H7 (cell line): Measurements from ENCODE around the gene ZNF358. TPM values are rescaled to one million over a fixed set of nuclear protein-coding genes. Genes with fewer than 3 reads are reported as not detected.

ENCODE experiments used
- DNase-seq: peaks from one replicate; pipeline ENCODE4 v3.0.0; 2012
- H3K27me3 ChIP-seq: 2 replicates; pipeline ENCODE4 v1.6.0; 2011; ENCODE audit warnings: mild to moderate bottlenecking, low read length; ENCODE audit not compliant: control insufficient read depth, insufficient read depth
- H3K36me3 ChIP-seq: replicated peaks from 2 replicates; pipeline ENCODE4 v1.5.1; 2011; ENCODE audit warnings: low read length; ENCODE audit not compliant: control insufficient read depth, insufficient read depth
- H3K4me3 ChIP-seq: 2 replicates; pipeline ENCODE4 v1.5.1; 2011; ENCODE audit warnings: low read depth, mild to moderate bottlenecking, control low read depth, low read length, moderate library complexity; ENCODE audit not compliant: insufficient read depth
- total RNA-seq: library from RNA; depleted of rRNA; stranded (reverse); fragments of >200 nt; shearing (Covaris generic); gene quantifications from 2 replicates; pipeline ENCODE4 v1.2.3, GENCODE V29; 2014

ZNF358 gene
- total RNA-seq, 1 experiment from 2014 or later: 52.1 TPM

DNA sequence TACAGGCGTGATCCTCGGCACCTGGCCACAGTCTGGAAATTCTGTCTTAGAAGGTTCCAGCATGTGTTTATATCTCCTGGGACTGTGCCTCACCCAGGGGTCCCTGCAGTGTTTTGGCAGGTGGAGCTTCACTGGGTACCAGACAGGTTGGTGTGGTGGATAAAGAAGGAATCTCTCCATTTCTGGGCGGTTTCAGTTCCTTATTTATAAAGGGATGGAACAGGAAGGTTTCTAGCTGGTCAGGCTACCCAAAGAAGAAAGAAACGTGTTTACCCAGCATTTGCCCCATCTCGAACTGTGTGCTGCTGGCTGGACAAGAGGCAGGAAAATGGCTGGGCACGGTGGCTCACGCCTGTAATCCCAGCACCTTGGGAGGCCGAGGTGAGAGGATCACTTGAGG, 29.4 kb downstream of the ZNF358 start:
- no peak for DNase-seq
- H3K27me3 ChIP-seq: no peaks in the 10 kb centered on the region
- H3K36me3 ChIP-seq: peaks cover 7% of the 10 kb centered on the region
- H3K4me3 ChIP-seq: no peak overlapping the region

DNA sequence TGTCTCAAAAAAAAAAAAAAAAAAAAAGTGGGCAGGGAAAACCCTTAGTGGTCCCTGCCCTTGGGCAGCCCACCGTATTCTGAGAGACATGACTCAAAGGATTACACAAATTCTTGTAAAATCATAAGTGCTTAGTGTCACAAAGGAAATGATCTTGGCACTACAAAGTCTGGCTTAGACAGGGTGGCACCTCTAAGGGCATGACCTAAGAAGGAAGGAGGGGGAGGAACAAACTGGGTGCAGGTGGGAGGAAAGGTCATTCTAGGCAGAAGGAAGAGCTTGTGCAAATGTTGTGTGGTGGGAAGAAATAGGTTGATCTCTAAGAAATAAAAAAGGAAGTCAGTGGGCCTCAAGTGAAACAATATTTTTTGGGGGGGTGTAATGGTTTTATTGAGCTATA, 30.0 kb downstream of the ZNF358 start:
- peaks cover 5% of the 10 kb centered on the region for H3K36me3 ChIP-seq
- H3K27me3 ChIP-seq: no peaks in the 10 kb centered on the region
- H3K4me3 ChIP-seq: no peak overlapping the region
- no peak for DNase-seq

DNA sequence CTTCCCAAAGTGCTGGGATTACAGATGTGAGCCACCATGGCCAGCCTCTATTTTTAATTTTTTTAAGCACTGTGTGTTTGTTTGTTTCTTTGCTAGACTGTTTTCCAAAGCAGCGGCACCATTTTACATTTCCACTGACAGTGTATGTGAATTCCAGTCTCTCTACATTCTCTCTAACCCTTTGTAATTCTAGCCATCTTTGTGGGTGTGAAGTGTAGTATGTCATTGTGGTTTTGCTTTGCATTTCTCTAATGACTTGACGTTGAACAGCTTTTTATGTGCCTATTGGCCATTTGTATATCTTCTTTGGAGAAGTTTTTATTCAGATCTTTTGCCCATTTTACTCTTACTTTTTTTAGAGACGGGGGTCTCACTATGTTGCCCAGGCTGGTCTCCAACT, 31.3 kb downstream of the ZNF358 start:
- Histone ChIP-seq H3K4me3 (no peak overlapping the region), H3K36me3 (peaks cover 1% of the 10 kb centered on the region), H3K27me3 (no peaks in the 10 kb centered on the region)
- DNase-seq: no peak

DNA sequence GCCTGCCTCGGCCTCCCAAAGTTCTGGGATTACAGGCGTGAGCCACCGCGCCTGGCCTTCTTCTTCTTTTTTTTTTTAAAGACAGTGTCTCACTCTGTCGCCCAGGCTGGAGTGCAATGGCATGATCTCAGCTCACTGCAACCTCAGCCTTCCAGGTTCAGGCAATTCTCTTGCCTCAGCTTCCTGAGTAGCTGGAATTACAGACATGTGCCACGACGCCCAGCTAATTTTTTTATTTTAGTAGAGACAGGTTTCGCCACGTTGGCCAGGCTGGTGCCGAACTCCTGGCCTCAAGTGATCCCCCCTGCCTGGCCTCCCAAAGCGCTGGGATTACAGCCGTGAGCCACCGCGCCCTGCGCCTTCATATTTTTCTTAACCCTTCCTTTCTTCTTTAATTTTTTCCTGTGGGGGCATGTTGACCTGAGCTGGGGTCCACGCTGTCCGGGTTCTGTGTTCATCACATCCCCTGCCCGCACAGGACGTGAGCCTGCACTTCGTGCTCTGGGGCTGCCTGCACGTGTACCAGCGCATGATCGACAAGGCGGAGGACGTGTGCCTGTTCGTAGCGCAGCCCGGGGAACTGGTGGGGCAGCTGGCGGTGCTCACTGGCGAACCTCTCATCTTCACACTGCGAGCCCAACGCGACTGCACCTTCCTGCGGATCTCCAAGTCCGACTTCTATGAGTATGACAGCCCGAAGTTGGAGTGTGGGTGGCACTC, 33.7 kb downstream of the ZNF358 start:
- H3K36me3 ChIP-seq: no peaks in the 10 kb centered on the region; the same call in 1 of the 2 replicates
- DNase-seq: peak; percentile 40
- no peak overlapping the region for H3K4me3 ChIP-seq
- H3K27me3 ChIP-seq: no peaks in the 10 kb centered on the region

- DNase-seq: no peak
- H3K27me3 ChIP-seq: no peaks in the 10 kb centered on the region
- no peak overlapping the region for H3K4me3 ChIP-seq
- H3K36me3 ChIP-seq: no peaks in the 10 kb centered on the region; the same call in 1 of the 2 replicates
Measured at GRCh38 chr19:7550169-7550770, 34.4 kb downstream of the ZNF358 start.

DNA sequence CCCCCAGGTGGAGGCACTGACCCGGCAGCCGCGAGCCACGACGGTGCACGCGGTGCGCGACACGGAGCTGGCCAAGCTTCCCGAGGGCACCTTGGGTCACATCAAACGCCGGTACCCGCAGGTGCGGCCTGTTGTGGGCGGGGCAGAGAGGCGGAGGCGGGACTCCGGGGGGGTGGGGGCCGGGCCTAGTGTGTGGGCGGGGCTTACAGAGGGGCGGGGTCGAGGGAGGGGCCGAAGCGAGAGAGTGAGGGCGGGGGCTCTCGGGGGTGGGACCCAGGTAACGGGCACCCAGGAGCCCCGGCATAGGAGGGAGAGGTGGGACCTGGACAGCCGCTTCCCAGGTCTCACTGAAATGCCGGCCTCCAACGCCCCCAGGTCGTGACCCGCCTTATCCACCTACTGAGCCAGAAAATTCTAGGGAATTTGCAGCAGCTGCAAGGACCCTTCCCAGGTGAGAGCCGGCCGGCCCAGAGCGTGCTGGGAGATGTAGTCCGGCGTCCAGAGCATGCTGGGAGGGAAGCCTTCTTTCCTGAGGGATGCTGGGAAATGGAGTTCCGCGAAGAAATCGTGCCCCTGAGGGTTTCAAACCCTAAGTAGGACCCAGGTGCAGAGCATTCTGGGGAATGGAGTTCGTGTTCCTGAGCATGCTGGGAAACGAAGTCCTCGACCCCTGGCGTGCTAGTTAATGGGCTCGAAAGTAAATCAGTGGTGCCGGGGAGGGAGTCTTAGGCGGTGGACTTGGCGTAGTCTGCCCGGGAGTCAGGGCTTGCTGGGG, 35.3 kb downstream of the ZNF358 start:
- H3K27me3 ChIP-seq: no peaks in the 10 kb centered on the region; the same call in 1 of the 2 replicates
- peak; percentile 100 for DNase-seq
- no peaks in the 10 kb centered on the region; the same call in none of the 2 replicates for H3K36me3 ChIP-seq
- H3K4me3 ChIP-seq: peak overlapping the region; percentile 37

GRCh38 chr19:7552781-7553180, 36.9 kb downstream of the ZNF358 start:
- no peak for DNase-seq
- Histone ChIP-seq H3K4me3 (no peak overlapping the region), H3K27me3 (no peaks in the 10 kb centered on the region; the same call in 1 of the 2 replicates), H3K36me3 (peaks cover 5% of the 10 kb centered on the region)

GRCh38 chr19:7554565-7554964, 38.7 kb downstream of the ZNF358 start:
- Histone ChIP-seq H3K36me3 (peaks cover 10% of the 10 kb centered on the region), H3K4me3 (peak overlapping the region; percentile 54), H3K27me3 (no peaks in the 10 kb centered on the region; the same call in 1 of the 2 replicates)
- no peak for DNase-seq

DNA sequence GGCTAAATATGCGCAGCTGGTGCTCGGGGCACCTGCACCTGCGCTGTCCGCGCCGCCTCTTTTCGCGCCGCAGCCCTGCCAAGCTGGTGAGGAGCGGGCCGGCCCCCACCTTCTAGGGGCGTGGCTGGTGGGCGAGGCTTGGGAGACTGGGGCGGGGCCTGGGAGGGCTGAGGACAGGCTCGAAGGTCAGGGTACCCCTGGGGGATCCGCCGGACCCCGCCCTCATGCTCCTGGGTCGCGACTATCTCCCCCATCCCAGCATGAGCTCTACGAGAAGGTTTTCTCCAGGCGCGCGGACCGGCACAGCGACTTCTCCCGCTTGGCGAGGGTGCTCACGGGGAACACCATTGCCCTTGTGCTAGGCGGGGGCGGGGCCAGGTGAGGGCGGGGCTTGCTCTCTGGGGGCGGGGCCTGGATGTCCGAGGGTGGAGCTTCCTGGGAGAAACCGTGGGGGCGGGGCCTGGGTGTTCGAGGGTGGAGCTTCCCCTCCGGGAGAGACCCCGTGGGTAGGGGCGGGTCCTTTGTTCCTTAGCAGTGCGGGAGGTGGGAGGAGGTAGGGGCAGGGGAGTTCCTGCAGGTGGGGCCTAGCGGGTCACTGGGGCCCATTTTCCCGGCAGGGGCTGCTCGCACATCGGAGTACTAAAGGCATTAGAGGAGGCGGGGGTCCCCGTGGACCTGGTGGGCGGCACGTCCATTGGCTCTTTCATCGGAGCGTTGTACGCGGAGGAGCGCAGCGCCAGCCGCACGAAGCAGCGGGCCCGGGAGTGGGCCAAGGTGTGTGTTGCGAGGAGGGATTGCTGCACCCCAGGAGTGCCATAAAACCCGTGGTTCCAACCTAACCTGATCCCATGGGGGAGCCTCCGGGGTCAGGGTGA, 39.3 kb downstream of the ZNF358 start:
- Histone ChIP-seq H3K36me3 (peaks cover 11% of the 10 kb centered on the region), H3K27me3 (no peaks in the 10 kb centered on the region; the same call in 1 of the 2 replicates), H3K4me3 (peak overlapping the region; percentile 54)
- DNase-seq: peak; percentile 100

- Histone ChIP-seq H3K36me3 (peaks cover 11% of the 10 kb centered on the region), H3K4me3 (no peak overlapping the region), H3K27me3 (no peaks in the 10 kb centered on the region; the same call in 1 of the 2 replicates)
- peak; percentile 43 for DNase-seq
Measured at GRCh38 chr19:7556696-7557315, 40.9 kb downstream of the ZNF358 start.

DNA sequence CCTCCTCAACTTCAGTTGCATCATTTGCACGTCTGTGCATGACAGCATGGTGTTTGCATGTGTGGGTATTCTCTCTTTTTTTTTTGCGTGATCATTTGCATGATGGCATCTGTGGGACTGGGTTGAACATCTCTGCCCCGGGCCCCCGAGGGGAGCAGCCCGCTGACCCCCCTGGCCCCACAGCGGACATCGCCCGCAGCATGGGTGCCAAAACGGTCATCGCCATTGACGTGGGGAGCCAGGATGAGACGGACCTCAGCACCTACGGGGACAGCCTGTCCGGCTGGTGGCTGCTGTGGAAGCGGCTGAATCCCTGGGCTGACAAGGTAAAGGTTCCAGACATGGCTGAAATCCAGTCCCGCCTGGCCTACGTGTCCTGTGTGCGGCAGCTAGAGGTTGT, 42.8 kb downstream of the ZNF358 start:
- Histone ChIP-seq H3K27me3 (no peaks in the 10 kb centered on the region; the same call in 1 of the 2 replicates), H3K36me3 (peaks cover 11% of the 10 kb centered on the region), H3K4me3 (no peak overlapping the region)
- no peak for DNase-seq

- Histone ChIP-seq H3K4me3 (no peak overlapping the region), H3K36me3 (peaks cover 11% of the 10 kb centered on the region), H3K27me3 (no peaks in the 10 kb centered on the region; the same call in 1 of the 2 replicates)
- DNase-seq: peak; percentile 28
Measured at GRCh38 chr19:7559102-7559501, 43.2 kb downstream of the ZNF358 start.

- H3K4me3 ChIP-seq: no peak overlapping the region
Measured at GRCh38 chr19:7560255-7560654, 44.4 kb downstream of the ZNF358 start.

More at GRCh38 chr19:7560255-7560654, 44.4 kb downstream of the ZNF358 start:
- Histone ChIP-seq H3K36me3 (peaks cover 11% of the 10 kb centered on the region), H3K27me3 (no peaks in the 10 kb centered on the region; the same call in 1 of the 2 replicates)
- no peak for DNase-seq
